HG03095 (cell line): ENCODE results near the gene RICTOR.
A peak's percentile ranks its signal among the peaks of the same experiment; 100 is the strongest.
"Not testable (repeated sequence)": the region's sequence is repeated elsewhere in the genome, so short reads cannot be mapped to it uniquely, and the experiment has no call there.

Experiments
- ATAC-seq: cut with Tn5 transposase; IDR thresholded peaks from one replicate; pipeline ENCODE4 v1.9.1; 2021; ENCODE audit warnings: moderate library complexity; ENCODE audit not compliant: unreplicated experiment

The RICTOR gene

DNA sequence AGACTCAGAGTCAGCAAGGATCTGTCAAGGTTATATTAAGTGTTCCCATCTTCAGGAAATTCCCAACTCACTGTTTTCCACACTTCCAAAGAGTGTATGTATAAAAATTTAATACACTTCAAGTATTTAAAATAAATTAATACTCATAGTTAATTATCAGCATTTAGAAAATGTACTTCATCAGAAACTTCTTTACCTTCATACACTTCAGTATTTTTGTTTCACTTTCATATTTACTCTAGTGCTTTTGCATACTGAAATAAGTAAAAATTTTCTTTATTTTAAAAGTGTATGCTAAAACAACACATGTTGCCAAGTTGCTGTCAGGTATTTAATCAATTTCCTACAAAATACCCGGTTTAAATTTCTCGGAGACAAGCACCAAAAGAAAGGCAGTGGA is 16.5 kb downstream of the RICTOR start:
- peak; percentile 43 for ATAC-seq

DNA sequence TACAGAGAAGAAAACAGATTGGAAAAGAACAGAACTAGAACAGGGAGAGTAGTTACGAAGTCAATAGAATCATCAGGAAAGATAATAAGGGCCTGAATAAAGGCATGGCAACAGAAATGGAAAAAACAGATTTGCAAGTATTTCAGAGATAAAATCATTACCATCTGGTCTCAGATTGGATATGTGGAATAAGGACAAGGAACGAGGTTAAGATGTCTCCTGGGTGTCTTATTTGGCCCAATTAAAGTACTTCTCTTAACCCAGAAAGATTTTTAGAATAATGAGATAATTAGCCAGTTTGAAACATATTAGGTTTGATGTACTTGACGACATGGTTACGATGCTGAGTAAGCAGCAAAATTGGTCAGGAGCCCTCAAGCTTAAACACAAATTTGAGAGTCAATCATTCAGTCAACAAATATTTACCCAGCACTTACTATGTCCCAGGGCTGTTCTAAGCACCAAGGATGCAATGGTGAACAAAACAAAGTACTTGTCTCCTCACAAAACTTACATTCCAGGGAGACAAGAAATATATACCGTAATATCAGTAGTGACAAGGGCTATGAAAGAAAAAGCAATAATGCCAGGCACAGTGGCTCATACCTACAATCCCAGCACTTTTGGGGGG is 18.3 kb downstream of the RICTOR start:
- ATAC-seq: no peak

DNA sequence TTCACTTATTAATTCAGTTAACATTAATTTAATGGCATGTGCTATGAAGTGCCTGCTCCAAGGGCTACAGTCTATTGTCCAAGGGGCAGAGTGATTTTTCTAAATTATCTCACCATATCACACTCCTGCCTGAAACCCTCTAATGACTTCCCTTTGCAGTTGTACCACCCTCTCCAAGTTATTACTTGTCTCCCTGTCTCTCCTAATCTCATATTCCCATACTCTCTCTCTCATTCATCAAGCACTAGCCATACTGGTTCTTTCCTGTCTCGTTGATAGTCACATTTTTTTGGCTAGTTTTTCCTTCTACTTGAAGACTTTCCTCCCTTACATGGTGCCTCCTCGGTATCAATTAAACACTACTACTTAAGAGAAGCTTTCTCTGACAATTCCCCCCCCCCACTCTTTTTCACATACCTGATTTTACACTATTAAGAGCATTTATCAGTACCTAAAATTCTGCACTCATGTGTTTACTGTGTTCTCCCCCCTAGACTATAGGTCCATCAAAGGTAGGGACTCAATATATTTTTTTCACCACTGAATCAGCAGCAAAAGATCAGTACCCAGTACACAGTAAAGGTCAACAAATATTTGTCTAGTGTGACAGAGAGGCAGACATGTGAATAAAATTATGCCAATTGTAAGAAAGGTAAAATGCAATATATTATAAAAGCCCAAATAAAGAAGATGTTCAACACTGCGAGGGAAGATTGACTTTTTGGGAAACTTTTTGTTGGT is 19.0 kb downstream of the RICTOR start:
- ATAC-seq: no peak

GRCh38 chr5:39053189-39053588 is 21.0 kb downstream of the RICTOR start:
- ATAC-seq: no peak

DNA sequence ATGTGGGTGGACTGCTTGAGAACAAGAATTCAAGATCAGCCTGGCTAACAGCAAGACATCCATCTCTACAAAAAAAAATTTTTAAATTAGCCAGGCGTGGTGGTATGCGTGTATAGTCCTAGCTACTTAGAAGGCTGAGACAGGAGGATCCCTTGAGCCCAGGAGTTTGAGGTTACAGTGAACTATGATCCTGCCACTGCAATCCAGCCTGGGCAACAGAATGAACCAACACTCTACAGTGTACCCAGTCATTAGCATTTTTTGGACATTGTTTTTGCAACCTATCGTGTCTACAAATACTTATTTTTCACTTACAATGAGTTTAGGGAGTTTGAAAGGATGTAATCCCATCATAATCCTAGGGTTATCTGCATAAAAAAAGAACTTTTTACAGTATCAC is 22.1 kb downstream of the RICTOR start:
- ATAC-seq: no peak

GRCh38 chr5:39049315-39049714 is 24.9 kb downstream of the RICTOR start:
- ATAC-seq: no peak

- ATAC-seq: no peak
Observed at GRCh38 chr5:39040875-39041274, 33.3 kb downstream of the RICTOR start.

DNA sequence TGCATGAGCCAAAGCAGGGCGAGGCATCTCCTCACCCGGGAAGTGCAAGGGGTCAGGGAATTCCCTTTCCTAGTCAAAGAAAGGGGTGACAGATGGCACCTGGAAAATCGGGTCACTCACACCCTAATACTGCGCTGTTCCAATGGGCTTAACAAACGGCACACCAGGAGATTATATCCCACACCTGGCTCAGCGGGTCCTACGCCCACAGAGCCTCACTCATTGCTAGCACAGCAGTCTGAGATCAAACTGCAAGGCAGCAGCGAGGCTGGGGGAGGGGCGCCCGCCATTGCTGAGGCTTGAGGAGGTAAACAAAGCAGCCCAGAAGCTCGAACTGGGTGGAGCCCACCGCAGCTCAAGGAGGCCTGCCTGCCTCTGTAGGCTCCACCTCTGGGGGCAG is 39.7 kb downstream of the RICTOR start:
- not testable (repeated sequence) for ATAC-seq

- no peak for ATAC-seq
Observed at GRCh38 chr5:39031041-39031440, 43.2 kb downstream of the RICTOR start.

GRCh38 chr5:39025456-39025855 is 48.7 kb downstream of the RICTOR start:
- no peak for ATAC-seq

DNA sequence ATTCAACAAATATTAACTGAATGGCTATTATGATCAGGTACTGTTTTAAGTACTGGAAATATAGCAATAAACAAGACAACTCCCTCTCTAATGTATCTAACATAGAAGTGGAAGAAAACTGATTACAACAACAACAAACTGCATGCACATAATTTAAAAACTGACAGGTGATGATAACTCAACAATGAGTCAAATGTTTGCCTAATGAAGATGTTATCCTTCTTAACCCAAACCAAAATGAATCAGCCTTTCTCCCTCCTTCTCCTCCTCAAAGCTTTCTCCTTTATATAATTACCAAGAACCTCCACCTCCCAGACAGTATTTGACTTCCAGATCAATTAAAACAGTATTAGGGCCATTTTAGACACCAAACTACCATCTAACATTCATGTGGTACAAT is 49.3 kb downstream of the RICTOR start:
- ATAC-seq: no peak

DNA sequence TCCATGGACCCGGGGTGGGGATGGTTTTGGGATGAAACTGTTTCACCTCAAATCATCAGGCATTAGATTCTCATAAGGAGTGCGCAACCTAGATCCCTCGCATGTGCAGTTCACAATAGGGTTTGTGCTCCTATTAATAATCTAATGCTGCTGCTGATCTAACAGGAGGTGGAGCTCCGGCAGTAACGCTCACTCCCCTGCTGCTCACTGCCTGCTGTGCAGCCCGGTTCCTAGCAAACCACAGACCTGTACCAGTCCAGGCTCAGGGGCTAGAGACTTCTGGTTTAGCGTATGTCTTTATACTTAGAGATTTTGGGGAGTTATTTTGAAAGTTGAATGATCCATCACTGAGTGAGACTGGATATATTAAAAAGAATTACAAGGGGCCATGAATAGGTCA is 50.2 kb downstream of the RICTOR start:
- ATAC-seq: no peak

DNA sequence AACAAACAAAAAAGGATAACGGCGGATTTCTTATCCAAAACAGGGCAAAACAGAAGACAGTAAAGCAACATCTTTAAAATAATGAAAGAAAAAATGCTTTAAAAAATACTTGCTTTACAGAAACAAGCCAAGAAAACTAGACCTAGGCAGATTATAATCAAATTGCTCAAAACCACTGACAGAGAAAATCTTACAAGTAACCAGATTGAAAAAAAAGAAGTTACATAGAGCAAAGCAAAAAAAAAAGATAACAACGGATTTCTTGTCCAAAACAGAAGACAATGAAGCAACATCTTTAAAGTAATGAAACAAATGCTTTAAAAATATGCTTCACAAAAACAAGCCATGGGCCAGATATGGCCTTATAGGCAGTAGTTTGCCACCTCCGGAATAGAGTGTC is 51.1 kb downstream of the RICTOR start:
- no peak for ATAC-seq

DNA sequence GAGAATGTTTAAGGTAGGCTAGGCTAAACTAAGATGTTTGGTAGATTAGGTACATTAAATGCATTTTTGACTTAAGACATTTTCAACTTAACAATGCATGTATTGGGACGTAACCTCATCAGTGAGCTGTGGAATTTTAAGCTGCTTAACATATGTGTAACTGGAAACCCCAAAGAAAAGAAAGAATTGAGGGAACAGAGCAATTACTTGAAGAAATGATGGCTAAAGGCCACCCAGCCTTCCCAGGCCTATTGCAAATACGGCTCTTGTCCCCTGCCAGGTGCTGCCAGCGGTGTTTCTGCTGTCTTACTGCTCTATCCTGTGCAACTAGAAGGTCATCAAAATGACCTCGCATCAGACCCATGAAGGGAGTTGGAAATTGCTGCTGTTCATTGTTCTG is 52.0 kb downstream of the RICTOR start:
- no peak for ATAC-seq

DNA sequence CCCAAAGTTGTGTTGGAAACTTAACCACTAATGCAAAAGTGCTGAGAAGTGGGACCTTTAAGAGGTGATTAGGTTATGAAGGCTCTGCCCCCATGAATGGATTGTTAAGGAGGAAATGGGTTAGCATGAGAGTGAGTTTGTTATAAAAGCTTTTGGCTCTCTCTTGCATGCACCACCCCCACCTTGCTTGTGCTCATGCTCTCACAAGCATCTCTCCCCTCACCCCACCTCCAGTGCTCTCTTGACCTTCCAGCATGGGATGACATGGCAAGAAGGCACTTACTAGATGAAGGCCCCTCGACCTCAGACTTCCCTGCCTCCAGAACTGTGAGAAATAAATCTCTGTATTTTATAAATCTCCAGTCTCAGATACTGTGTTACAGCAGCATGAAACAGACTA is 52.8 kb downstream of the RICTOR start:
- ATAC-seq: no peak

GRCh38 chr5:39020458-39020857 is 53.7 kb downstream of the RICTOR start:
- no peak for ATAC-seq

- no peak for ATAC-seq
Observed at GRCh38 chr5:39019254-39019653, 54.9 kb downstream of the RICTOR start.

DNA sequence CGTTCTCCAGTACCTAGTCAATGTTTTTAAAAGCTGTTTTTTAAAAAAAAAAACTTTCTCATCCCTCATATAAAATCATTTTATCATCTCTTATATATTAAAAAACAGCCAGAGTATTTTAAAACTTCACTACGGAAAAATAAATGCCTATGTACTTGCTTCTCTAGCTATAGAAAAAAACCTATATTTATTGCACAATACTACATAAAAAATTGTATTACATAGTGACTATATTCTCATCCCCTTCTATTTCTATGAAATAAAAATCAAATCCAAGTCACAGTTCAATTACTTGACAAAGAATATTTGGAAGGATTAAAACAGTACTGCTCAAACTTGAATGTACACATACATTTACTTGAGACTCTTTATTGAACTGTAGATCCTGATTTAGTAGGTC is 56.7 kb downstream of the RICTOR start:
- no peak for ATAC-seq

DNA sequence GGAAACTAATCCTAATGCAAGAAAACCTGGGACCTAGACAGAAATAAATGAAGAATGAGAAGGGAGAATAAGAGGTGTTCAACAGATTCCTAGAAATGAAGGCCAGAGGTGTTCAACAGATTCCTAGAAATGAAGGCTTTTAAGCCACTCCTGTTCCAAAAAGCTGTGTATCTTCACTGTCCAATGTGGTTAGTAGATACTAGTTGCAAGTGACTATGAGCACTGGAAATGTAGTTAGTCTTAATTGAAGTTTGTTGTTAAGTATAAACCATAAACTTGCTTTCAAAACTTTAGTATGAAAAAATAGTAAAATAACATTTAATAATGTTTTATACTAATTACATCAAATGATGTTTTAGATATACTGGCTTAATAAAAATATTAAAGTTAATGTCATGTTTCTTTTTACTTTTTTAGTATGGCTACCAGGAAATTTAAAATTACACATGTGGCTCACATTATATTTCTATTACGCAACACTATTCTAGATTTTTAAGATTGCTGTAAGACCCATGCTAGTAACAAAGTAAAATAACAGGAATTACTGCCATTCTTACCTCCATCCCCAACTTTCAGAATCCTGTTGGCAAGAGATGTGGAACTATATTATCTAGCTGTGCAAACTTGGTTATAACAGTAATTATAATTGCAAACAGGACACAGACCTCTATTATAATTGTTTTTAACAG is 57.5 kb downstream of the RICTOR start:
- ATAC-seq: no peak

DNA sequence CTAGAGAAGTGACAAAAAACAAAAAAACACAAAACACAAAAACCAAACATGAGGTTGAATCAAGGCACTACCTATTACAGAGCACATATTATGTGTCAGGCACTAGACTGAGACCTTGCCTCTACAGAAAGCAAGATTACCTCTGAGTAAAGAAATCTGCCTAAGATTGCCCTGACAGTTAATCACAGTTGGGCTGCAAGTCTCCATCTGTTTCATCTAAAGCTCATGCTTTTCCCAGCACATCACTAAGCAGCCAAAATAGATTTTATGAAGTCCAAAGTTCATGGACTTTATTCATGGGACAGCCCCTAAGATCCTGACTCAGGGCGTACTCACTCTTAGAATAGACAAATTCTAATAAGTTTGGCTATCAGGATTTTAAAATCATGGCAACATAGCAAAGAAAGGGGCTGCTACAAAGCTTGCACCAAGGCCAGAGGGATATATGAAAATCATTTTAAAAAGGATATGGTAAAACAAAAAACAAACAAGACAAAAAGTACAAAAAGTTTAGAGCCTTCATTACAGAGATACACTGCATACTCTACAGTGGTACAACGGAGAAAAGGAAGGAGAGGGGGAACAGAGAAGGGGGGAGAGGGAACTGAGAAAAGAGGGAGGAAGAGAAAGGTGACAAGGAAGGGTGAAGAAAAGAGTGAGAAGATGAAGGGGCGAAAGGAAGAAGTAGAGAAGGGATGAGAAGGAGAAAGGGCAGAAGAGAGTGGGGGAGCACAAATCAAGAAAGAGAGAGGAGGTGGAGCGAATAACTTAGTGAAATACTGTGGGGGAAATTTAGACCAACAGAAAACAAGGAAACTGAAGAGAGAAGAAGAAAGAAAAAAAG is 58.2 kb downstream of the RICTOR start:
- ATAC-seq: no peak

GRCh38 chr5:39014561-39014960 is 59.6 kb downstream of the RICTOR start:
- ATAC-seq: no peak
